NB4 (cell line): ENCODE measurements around the gene AZGP1.

ENCODE experiments used
- CTCF ChIP-seq: IDR thresholded peaks from one replicate; pipeline ENCODE4 v1.5.1; 2012; ENCODE audit warnings: low read depth, low read length
- MAX ChIP-seq: IDR thresholded peaks from 2 replicates; pipeline ENCODE4 v1.6.1; 2011; ENCODE audit warnings: low read depth, low read length
- MYC ChIP-seq: IDR thresholded peaks from 2 replicates; pipeline ENCODE4 v1.6.1; 2011; ENCODE audit warnings: low read depth, low read length
- POLR2A ChIP-seq: IDR thresholded peaks from 2 replicates; pipeline ENCODE4 v1.6.1; 2011; ENCODE audit warnings: mild to moderate bottlenecking; ENCODE audit not compliant: insufficient read length; ENCODE audit errors: extremely low read depth

DNA sequence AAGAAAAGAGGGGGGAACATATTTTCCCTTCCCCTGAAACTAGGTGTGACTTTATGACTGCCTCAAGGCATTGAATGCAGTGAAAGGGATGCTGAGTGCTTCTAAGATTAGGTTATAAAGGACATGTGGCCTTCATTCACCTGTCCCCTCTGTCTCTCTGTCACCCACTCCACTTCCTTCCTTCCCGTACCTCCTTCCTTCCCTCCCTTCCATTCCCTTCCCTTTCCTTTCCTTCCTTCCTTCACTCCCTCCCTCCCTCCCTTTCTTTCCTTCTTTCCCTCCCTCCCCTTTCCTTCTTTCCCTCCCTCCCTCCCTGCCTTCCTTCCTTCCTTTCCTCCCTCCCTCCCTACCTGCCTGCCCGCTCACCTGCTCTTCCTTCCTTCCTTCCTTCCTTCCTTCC, 35.1 kb upstream of the AZGP1 start:
- TF ChIP-seq CTCF (no peak), MAX (no peak), POLR2A (no peak), MYC (no peak)
